Jurkat, Clone E6-1 (cell line): ENCODE measurements around the gene CDK14. TPM values are rescaled to one million over a fixed set of nuclear protein-coding genes. Genes with fewer than 3 reads are reported as not detected.

Experiments
- DNase-seq: peaks from one replicate; pipeline ENCODE4 v3.0.0-alpha.2; 2011; ENCODE audit warnings: low read depth, low spot score
- H3K4me3 ChIP-seq: 2 replicates; pipeline ENCODE4 v1.5.1; 2011; ENCODE audit warnings: mild to moderate bottlenecking, low read length, control low read depth, moderate library complexity
- polyA plus RNA-seq: library from polyadenylated mRNA; unstranded; fragments of >200 nt; gene quantifications from one replicate; pipeline ENCODE4 v1.2.1, GENCODE V29; 2012; ENCODE audit warnings: missing spikeins; ENCODE audit not compliant: insufficient read length, insufficient read depth

The CDK14 gene
- polyA plus RNA-seq, result 6.9 TPM

DNA sequence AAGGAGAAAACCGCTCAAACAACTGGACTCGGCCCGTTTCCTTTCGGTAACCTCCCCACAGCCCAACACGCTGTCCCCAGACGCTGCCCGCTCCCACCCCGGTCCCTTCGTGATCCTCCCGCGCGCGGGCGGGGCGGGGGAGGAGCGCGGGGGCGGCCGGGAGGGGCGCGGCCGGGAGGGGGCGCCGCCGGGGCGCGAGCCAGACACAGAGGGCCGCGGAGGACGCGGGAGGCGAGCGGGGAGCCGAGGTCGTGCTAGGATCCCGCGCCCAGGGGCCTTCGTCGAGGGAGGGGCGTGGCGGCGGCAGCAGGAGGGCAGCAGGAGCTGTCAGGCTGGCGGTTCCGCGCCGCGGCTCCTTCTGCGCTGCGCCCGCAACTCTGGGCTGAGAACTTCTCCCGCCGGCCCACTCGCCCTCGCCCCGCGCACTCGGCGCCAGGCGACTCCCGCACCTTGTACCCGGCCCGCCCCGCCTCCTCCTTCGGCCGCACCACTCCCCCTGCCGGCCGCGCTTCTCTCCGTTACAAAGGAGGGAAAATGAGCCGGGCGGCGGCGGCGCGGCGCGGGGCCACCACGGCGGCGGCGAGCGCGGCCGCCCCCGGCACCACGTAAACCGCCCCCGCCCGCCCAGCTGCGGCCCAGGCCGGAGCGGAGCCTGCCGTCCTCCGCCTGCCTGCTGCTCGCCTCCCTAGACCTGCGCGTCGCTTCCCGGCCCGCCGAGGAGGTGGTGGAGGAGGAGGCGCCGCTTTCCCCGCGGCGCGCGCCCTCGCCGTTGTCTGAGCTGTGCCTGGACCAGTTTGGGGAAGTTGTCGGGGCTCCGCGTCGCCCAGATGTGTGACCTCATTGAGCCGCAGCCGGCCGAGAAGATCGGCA is at the start of gene CDK14:
Gene CDK14, plus strand, starts transcription at position 521 of the 870 bp plus-strand sequence. Its CDS starts 307 bp downstream, at position 828.
- peak within 1 kb of the TSS; percentile 28 for H3K4me3 ChIP-seq
- no peak for DNase-seq

- H3K4me3 ChIP-seq, result no peak overlapping the region
- DNase-seq, result no peak
Measured at GRCh38 chr7:90551036-90551435, 45.1 kb upstream of the CDK14 start.

DNA sequence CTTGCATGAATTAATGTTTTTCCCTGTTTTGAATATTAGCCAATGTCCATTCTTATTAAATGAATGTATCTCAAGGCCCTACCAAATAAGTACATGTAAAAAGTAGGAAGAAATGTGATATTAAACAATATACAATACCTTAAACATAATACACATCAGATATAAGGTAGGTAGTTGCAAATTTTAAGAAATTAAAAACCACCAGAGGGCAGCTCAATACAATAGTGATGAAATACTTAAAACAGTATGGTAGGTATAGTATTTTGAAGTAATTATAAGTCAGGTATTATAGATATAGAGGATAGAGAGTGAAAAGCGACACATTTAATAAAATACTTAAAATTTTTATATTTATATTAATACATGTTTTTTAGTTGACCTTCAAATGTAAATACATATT is 43.6 kb upstream of the CDK14 start:
- no peak overlapping the region for H3K4me3 ChIP-seq
- no peak for DNase-seq

DNA sequence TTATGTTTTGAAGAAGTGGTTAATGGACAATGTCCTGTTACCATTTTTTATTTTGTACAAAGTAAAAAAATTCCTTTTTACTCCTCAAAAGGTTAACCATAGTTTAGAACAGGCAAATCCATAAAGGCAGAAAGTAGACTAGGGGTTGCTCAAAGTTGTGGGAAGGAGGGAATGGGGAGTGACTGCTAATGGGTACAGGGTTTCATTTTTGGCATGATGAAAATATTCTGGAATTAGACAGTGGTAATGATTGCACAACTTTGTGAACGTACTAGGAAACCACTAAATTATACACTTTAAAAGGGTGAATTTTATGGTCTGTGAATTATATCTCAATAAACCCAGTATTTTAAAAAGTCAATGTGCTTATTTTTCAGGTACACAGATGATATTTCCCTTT is 35.4 kb upstream of the CDK14 start:
- no peak for DNase-seq
- H3K4me3 ChIP-seq, result no peak overlapping the region

- H3K4me3 ChIP-seq, result no peak overlapping the region
- DNase-seq, result no peak
Measured at GRCh38 chr7:90563286-90563685, 32.8 kb upstream of the CDK14 start.

GRCh38 chr7:90564455-90564854 is 31.7 kb upstream of the CDK14 start:
- DNase-seq, result no peak
- no peak overlapping the region for H3K4me3 ChIP-seq

- DNase-seq, result no peak
- H3K4me3 ChIP-seq, result no peak overlapping the region
Measured at GRCh38 chr7:90568213-90568612, 27.9 kb upstream of the CDK14 start.

DNA sequence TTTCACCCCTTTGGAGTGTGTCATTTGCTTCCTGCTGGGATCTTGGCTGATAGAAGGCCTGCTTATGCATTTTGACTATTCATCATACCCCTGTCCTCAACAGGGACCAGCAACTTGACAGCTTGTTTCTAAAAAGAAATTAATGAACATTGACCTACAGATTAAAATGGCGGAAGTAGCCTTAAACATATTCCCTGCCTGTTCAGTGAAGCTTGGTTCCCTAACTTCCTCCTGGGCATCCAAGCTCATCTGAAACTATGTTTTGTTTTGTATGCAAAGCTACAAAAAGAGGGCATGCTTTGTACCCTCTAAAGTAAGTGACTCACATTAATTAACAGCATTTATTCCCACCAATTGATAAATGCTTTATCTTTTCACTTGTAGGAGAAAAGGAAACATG is 26.8 kb upstream of the CDK14 start:
- no peak for DNase-seq
- H3K4me3 ChIP-seq, result no peak overlapping the region

DNA sequence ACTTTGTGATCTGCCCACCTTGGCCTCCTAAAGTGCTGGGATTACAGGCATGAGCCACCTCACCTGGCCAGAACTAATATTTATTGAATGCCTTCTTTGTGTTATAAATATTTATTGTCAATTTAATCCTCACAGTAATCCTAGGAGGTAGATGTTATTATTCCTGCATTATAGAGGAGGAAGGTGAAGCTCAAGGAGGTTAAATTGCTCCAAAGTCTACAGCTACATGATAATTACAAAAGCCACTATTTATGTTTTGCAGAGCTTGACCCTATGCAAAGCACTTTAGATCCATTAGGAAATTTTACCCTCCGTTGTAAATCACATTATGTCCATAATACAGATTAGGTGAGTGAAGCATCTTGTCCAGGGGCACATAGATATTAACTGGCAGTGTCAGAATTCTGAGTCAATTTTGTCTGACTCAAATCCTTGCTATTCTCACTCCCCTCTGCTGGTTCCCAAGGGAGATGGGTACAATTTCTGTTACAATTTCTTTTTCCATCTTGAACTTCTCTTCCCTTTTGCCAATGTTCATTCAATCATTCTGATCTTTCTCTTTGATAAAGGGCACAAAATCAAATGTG is 25.7 kb upstream of the CDK14 start:
- H3K4me3 ChIP-seq, result no peak overlapping the region
- no peak for DNase-seq

GRCh38 chr7:90574146-90574819 is 21.8 kb upstream of the CDK14 start:
- DNase-seq, result no peak

GRCh38 chr7:90574820-90575187 is 21.3 kb upstream of the CDK14 start:
- H3K4me3 ChIP-seq, result no peak overlapping the region
- no peak for DNase-seq

More at GRCh38 chr7:90574146-90574819, 21.8 kb upstream of the CDK14 start:
- H3K4me3 ChIP-seq, result no peak overlapping the region

DNA sequence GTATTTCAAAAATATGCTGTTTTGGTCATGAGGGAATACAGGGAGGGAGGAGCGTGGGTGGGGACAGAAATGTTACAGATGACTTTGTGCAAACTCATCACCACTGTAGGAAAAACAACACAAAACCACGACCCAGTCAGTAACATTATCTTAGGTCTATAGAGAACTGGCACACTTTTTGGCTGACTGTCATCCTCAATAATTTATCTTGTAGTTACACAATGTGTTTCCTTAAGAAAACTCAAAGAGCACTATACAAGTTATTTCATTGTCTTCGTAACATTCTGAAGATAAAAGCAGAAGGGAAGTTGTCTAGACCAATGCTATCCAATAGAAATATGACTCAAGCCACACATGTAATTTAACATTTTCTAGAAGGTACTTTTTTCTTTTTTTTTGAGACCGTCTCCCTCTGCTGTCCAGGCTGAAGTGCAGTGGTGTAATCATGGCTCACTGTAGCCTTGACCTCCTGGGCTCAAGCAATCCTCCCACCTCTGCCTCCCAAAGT is 16.9 kb upstream of the CDK14 start:
- H3K4me3 ChIP-seq, result no peak overlapping the region
- no peak for DNase-seq

GRCh38 chr7:90580051-90580450 is 16.1 kb upstream of the CDK14 start:
- no peak for DNase-seq
- no peak overlapping the region for H3K4me3 ChIP-seq

DNA sequence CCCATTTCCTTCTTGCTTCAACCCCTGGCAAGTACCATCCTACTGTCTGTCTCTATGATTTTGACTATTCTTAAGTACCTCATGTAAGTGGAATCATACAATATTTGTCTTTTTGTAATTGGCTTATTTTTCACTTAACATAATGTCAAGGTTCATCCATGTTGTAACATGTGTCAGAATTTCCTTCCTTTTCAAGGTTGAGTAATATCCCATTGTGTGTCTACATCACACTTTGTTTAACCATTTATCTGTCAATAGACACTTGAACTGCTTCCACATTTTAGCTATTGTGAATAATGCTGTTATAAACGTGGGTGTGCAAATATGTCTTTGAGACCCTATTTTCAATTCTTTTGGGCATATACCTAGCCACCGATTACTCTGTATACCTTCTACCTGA is 14.0 kb upstream of the CDK14 start:
- no peak for DNase-seq
- no peak overlapping the region for H3K4me3 ChIP-seq

DNA sequence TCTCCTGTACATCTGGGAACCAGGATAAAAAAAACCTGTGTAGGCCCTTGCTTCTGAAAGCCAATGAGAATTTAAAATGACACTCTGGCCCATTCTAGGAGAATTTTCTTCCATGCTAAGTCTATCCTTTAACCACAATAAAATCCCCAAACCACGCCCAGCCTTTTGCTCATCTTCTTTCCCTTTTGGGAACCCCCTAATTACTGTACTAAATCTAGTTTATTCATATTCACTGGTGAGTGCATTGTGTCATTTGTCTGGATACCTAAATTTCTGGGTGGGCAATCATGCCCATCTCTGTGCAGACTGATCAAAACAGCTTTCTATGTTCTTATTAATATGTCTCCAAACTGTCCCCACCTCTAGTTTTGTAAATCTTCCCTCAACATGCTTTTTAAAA is 11.7 kb upstream of the CDK14 start:
- H3K4me3 ChIP-seq, result no peak overlapping the region
- DNase-seq, result no peak

GRCh38 chr7:90586091-90586490 is 10.0 kb upstream of the CDK14 start:
- DNase-seq, result no peak
- no peak overlapping the region for H3K4me3 ChIP-seq

DNA sequence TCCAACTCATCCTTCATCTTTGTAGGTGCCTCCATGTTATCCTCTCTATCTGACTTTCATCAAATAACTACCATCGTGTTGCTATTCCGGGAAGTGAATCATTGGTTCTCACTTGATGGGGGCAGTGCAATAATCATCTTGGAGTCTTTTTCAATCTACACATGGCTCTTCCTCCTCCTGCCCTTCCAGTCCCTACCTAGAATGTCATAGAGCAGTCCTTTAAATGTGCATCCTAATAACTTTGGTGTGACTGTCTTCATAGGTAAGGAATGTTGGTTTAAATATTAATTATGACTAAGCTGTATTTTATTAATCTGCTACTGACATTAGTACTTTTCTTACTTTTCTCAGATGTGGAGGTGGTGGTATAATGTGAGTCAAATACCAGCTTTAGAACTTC is 8.4 kb upstream of the CDK14 start:
- no peak overlapping the region for H3K4me3 ChIP-seq
- DNase-seq, result no peak

- H3K4me3 ChIP-seq, result no peak overlapping the region
- no peak for DNase-seq
Measured at GRCh38 chr7:90592033-90592432, 4.1 kb upstream of the CDK14 start.

- DNase-seq, result no peak
- no peak overlapping the region for H3K4me3 ChIP-seq
Measured at GRCh38 chr7:90593205-90593604, 2.9 kb upstream of the CDK14 start.

GRCh38 chr7:90594751-90595317 is 1.3 kb upstream of the CDK14 start:
- H3K4me3 ChIP-seq, result no peak overlapping the region
- peak; percentile 3 for DNase-seq
